ENCODE measurements around the gene GUF1. TPM values are rescaled to one million over a fixed set of nuclear protein-coding genes. Genes with fewer than 3 reads are reported as not detected.

Gene GUF1
- total RNA-seq = 8.2 and 10.3 TPM in 2 replicates

GRCh38 chr4:44678094-44679041, at the start of gene GUF1:
TSS of gene GUF1 (plus strand) at chr4:44678420. CDS start at chr4:44678623, 203 bp downstream.

GRCh38 chr4:44651425-44651824, 26.8 kb upstream of the GUF1 start, which contains the start of gene YIPF7:
TSS of gene YIPF7 (minus strand) at chr4:44651625. CDS start at chr4:44650100, 1,525 bp downstream.

GRCh38 chr4:44726038-44726871, 48.0 kb downstream of the GUF1 start, which contains the start of gene GNPDA2:
TSS of gene GNPDA2 (minus strand) at chr4:44726556. CDS start at chr4:44722207, 4,349 bp downstream.

Other genes starting within 250 kb of the GUF1 start
- 0.13 TPM in 1 of 2 replicates, not detected in the other for gene KCTD8, start 229.6 kb upstream of the GUF1 start, total RNA-seq
- gene YIPF7, start 26.8 kb upstream of the GUF1 start, total RNA-seq = 0.12 TPM in 1 of 2 replicates, not detected in the other
- gene GNPDA2, start 48.1 kb downstream of the GUF1 start, total RNA-seq = 25.7 and 26.8 TPM in 2 replicates

Measured in aortic smooth muscle cell (primary cell).